ENCODE data around the gene CCL7.

CCL7 gene

GRCh38 chr17:34269969-34270368 lies at the start of gene CCL7:
Gene CCL7, plus strand, starts transcription at chr17:34270221. Its CDS starts 70 bp downstream, at chr17:34270291.
- H3K27ac ChIP-seq (ENCODE audit: low read depth, low read length): no peak within 1 kb of the TSS
- no peaks in the 10 kb centered on the region for H3K27me3 ChIP-seq (ENCODE audit: control insufficient read depth, low read length)
- H3K4me2 ChIP-seq (ENCODE audit: low read length): no peak within 1 kb of the TSS

GRCh38 chr17:34220752-34221395 lies 49.1 kb upstream of the CCL7 start:
- H3K27me3 ChIP-seq (ENCODE audit: control insufficient read depth, low read length): no peaks in the 10 kb centered on the region
- H3K9me3 ChIP-seq (ENCODE audit: control insufficient read depth, insufficient read depth, low read length): no peaks in the 10 kb centered on the region
- H3K4me3 ChIP-seq (ENCODE audit: low read length): no peak overlapping the region
- H3K4me2 ChIP-seq (ENCODE audit: low read length): no peak overlapping the region
- H3F3A ChIP-seq (ENCODE audit: control insufficient read depth, insufficient read depth): no peaks in the 10 kb centered on the region
- no peaks in the 10 kb centered on the region for H4K20me1 ChIP-seq (ENCODE audit: control insufficient read depth, insufficient read depth, low read depth, low read length)
- TF ChIP-seq EZH2phosphoT487 (IDR thresholded peaks at IDR 0.05; ENCODE audit: borderline replicate concordance, low read length) (no peak), CTCF (IDR thresholded peaks at IDR 0.05; ENCODE audit: low read depth, low read length, poor library complexity, severe bottlenecking) (no peak)
- no peaks in the 10 kb centered on the region for H3K9me2 ChIP-seq (replicated peaks; ENCODE audit: control insufficient read depth, low read length)
- peaks cover 4% of the 10 kb centered on the region; the same call in 1 of the 2 replicates for H3K4me1 ChIP-seq (ENCODE audit: control insufficient read depth, low read length)
- no peak overlapping the region for H3K27ac ChIP-seq (ENCODE audit: low read depth, low read length)
- H3K36me3 ChIP-seq (ENCODE audit: control insufficient read depth, low read length): no peaks in the 10 kb centered on the region
- no peaks in the 10 kb centered on the region for H3K79me2 ChIP-seq (ENCODE audit: control insufficient read depth, low read length)

More at GRCh38 chr17:34269969-34270368, at the start of gene CCL7:
- Histone ChIP-seq H3F3A (ENCODE audit: control insufficient read depth, insufficient read depth) (no peaks in the 10 kb centered on the region), H3K4me3 (ENCODE audit: low read length) (no peak within 1 kb of the TSS), H3K9me3 (ENCODE audit: control insufficient read depth, insufficient read depth, low read length) (no peaks in the 10 kb centered on the region), H3K36me3 (ENCODE audit: control insufficient read depth, low read length) (no peaks in the 10 kb centered on the region), H3K4me1 (ENCODE audit: control insufficient read depth, low read length) (no peaks in the 10 kb centered on the region), H4K20me1 (ENCODE audit: control insufficient read depth, insufficient read depth, low read depth, low read length) (no peaks in the 10 kb centered on the region), H3K9me2 (replicated peaks; ENCODE audit: control insufficient read depth, low read length) (no peaks in the 10 kb centered on the region), H3K79me2 (ENCODE audit: control insufficient read depth, low read length) (no peaks in the 10 kb centered on the region)
- TF ChIP-seq CTCF (IDR thresholded peaks at IDR 0.05; ENCODE audit: low read depth, low read length, poor library complexity, severe bottlenecking) (no peak), EZH2phosphoT487 (IDR thresholded peaks at IDR 0.05; ENCODE audit: borderline replicate concordance, low read length) (no peak)

GRCh38 chr17:34221411-34221810 lies 48.6 kb upstream of the CCL7 start:
- Histone ChIP-seq H4K20me1 (ENCODE audit: control insufficient read depth, insufficient read depth, low read depth, low read length) (no peaks in the 10 kb centered on the region), H3K4me3 (ENCODE audit: low read length) (no peak overlapping the region), H3K4me2 (ENCODE audit: low read length) (no peak overlapping the region), H3K9me3 (ENCODE audit: control insufficient read depth, insufficient read depth, low read length) (no peaks in the 10 kb centered on the region), H3F3A (ENCODE audit: control insufficient read depth, insufficient read depth) (no peaks in the 10 kb centered on the region), H3K4me1 (ENCODE audit: control insufficient read depth, low read length) (peaks cover 4% of the 10 kb centered on the region; the same call in 1 of the 2 replicates), H3K27ac (ENCODE audit: low read depth, low read length) (no peak overlapping the region), H3K27me3 (ENCODE audit: control insufficient read depth, low read length) (no peaks in the 10 kb centered on the region), H3K9me2 (replicated peaks; ENCODE audit: control insufficient read depth, low read length) (no peaks in the 10 kb centered on the region), H3K79me2 (ENCODE audit: control insufficient read depth, low read length) (no peaks in the 10 kb centered on the region), H3K36me3 (ENCODE audit: control insufficient read depth, low read length) (no peaks in the 10 kb centered on the region)
- no peak for TF ChIP-seq CTCF (IDR thresholded peaks at IDR 0.05; ENCODE audit: low read depth, low read length, poor library complexity, severe bottlenecking)
